ENCODE measurements around the gene MDFI.

The MDFI gene

GRCh38 chr6:41663568-41663967 lies 25.3 kb downstream of the MDFI start:
- TF ChIP-seq, protein P1, sequence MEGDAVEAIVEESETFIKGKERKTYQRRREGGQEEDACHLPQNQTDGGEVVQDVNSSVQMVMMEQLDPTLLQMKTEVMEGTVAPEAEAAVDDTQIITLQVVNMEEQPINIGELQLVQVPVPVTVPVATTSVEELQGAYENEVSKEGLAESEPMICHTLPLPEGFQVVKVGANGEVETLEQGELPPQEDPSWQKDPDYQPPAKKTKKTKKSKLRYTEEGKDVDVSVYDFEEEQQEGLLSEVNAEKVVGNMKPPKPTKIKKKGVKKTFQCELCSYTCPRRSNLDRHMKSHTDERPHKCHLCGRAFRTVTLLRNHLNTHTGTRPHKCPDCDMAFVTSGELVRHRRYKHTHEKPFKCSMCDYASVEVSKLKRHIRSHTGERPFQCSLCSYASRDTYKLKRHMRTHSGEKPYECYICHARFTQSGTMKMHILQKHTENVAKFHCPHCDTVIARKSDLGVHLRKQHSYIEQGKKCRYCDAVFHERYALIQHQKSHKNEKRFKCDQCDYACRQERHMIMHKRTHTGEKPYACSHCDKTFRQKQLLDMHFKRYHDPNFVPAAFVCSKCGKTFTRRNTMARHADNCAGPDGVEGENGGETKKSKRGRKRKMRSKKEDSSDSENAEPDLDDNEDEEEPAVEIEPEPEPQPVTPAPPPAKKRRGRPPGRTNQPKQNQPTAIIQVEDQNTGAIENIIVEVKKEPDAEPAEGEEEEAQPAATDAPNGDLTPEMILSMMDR (IDR thresholded peaks at IDR 0.05; ENCODE audit: extremely low read depth, insufficient read depth, missing control alignments): no peak
- DNase-seq (ENCODE audit: low spot score): no peak
- in situ Hi-C loops (cut with MboI; ENCODE audit: low pct_unique_long_range_greater_than_20kb, low sequenced_read_pairs, unreplicated experiment): no loop called here

GRCh38 chr6:41664271-41664670 lies 26.0 kb downstream of the MDFI start:
- in situ Hi-C loops (cut with MboI; ENCODE audit: low pct_unique_long_range_greater_than_20kb, low sequenced_read_pairs, unreplicated experiment): no loop called here
- DNase-seq (ENCODE audit: low spot score): no peak
- TF ChIP-seq, protein P1 (IDR thresholded peaks at IDR 0.05; ENCODE audit: extremely low read depth, insufficient read depth, missing control alignments): no peak

DNA sequence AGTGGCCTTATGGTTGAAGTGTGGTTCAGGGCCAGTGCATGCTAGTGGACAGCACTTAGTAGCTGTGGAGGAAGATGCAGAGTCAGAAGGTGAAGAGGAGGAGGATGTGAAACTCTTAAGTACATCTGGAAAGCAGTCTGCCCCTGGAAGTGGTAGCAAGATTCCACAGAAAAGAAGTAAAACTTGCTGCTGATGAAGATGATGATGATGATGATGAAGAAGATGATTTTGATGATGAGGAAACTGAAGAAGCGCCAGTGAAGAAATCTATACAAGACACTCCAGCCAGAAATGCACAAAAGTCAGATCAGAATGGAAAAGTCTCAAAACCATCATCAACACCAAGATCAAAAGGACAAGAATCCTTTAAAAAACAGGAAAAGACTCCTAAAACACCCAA lies 28.9 kb downstream of the MDFI start:
- in situ Hi-C loops (cut with MboI; ENCODE audit: low pct_unique_long_range_greater_than_20kb, low sequenced_read_pairs, unreplicated experiment): no loop called here
- DNase-seq (ENCODE audit: low spot score): no peak
- TF ChIP-seq, protein P1 (IDR thresholded peaks at IDR 0.05; ENCODE audit: extremely low read depth, insufficient read depth, missing control alignments): no peak

DNA sequence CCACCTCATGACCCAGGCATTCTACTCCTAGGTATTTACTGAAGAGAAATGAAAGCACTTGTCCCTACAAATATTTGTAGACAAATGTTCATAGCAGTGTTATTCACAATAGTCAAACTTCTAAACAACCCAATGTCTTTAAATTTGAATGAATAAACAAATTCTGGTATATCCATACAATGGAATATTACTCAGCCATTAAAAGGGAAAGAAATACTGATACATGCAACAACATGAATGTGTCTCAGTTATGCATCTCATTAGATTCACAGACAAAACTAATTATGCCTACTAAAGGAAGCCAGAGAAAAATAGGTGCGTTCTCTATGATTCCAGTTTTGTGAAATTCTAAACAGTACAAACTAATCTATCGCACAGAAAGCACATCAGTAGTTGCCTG lies 30.7 kb downstream of the MDFI start:
- no peak for DNase-seq (ENCODE audit: low spot score)
- TF ChIP-seq, protein P1 (IDR thresholded peaks at IDR 0.05; ENCODE audit: extremely low read depth, insufficient read depth, missing control alignments): no peak
- in situ Hi-C loops (cut with MboI; ENCODE audit: low pct_unique_long_range_greater_than_20kb, low sequenced_read_pairs, unreplicated experiment): no loop called here

DNA sequence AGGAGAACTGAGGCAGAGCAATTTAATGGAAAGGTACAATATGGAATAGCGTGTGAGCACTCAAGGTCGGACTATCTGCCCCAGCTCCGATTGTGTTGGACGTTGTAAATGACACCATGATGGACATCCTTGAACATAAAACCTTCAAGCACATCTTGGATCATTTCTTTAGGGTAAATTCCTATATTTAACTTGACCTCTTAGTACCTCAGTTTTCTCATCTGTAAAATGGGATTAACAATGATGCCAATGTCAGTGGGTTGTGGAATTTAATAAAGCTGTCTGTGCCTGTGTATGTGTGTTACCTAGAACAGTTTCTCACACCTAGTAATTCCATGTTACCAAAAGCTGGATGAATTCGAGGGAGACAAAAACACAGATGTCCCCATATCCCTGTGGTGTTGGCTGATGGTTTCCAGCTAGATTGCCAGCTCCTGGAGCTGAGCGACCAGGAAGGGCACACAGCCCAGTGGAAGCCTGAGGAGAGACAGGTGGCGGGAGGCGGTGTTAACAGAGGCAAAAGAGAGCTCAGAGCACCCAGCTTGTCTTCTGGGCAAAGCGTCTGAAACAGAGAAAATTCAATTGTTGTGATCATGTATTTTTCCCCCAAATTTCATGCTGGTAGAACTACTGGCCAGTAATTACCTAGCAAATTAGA lies 32.6 kb downstream of the MDFI start:
- in situ Hi-C loops (cut with MboI; ENCODE audit: low pct_unique_long_range_greater_than_20kb, low sequenced_read_pairs, unreplicated experiment): no loop called here
- no peak for DNase-seq (ENCODE audit: low spot score)
- TF ChIP-seq, protein P1 (IDR thresholded peaks at IDR 0.05; ENCODE audit: extremely low read depth, insufficient read depth, missing control alignments): no peak

- DNase-seq (ENCODE audit: low spot score): no peak
- in situ Hi-C loops (cut with MboI; ENCODE audit: low pct_unique_long_range_greater_than_20kb, low sequenced_read_pairs, unreplicated experiment): no loop called here
- TF ChIP-seq, protein P1 (IDR thresholded peaks at IDR 0.05; ENCODE audit: extremely low read depth, insufficient read depth, missing control alignments): no peak
Measured at GRCh38 chr6:41671376-41671775, 33.1 kb downstream of the MDFI start.
